HEK293T (cell line): ENCODE results near the gene PTS.

Source experiments
- BHLHE40 ChIP-seq: fragments of 450-650 bp; IDR thresholded peaks from 2 replicates; pipeline ENCODE4 v1.6.1; 2016; ENCODE audit warnings: mild to moderate bottlenecking, moderate library complexity, borderline replicate concordance
- CTBP1 ChIP-seq: fragments of 450-650 bp; IDR thresholded peaks from 2 replicates; pipeline ENCODE4 v1.6.1; 2016; ENCODE audit warnings: borderline replicate concordance
- FOXA1 ChIP-seq: fragments of 450-650 bp; IDR thresholded peaks from 2 replicates; pipeline ENCODE4 v1.6.1; 2016; ENCODE audit warnings: mild to moderate bottlenecking
- FOXK2 ChIP-seq: fragments of 450-650 bp; IDR thresholded peaks from 2 replicates; pipeline ENCODE4 v1.6.1; 2016; ENCODE audit warnings: mild to moderate bottlenecking
- FOXM1 ChIP-seq: fragments of 450-650 bp; IDR thresholded peaks from 2 replicates; pipeline ENCODE4 v1.6.1; 2017; ENCODE audit warnings: mild to moderate bottlenecking, borderline replicate concordance
- L3MBTL2 ChIP-seq: fragments of 450-650 bp; conservative IDR thresholded peaks from 2 replicates; pipeline ENCODE4 v1.6.1; 2016; ENCODE audit warnings: mild to moderate bottlenecking
- SUZ12 ChIP-seq: fragments of 450-650 bp; IDR thresholded peaks from 2 replicates; pipeline ENCODE4 v1.6.1; 2016; ENCODE audit warnings: mild to moderate bottlenecking
- TARDBP ChIP-seq: fragments of 450-650 bp; IDR thresholded peaks from 2 replicates; pipeline ENCODE4 v1.6.1; 2016

DNA sequence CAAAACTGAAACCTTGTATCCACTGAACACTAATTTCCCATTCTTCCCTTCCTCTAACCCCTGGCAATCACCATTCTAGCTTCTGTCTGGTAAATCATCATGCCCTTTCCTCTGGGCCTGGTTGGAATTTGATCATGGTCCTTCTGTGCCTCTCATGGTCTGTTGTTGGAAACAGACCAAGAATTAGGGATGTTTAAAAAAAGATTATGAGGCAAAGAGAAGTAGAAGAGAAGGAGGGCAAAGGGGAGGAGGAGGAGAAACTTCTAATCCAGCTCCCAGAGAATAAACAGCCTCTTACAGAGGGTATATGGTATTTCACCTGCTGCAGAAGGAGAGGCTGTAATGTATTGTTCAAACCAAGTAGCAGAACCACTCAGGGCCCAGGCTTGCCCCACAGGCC is 40.3 kb upstream of the PTS start:
- TF ChIP-seq FOXK2 (no peak), BHLHE40 (no peak), CTBP1 (no peak), FOXM1 (no peak), SUZ12 (no peak), FOXA1 (no peak), L3MBTL2 (no peak), TARDBP (no peak)
